Measurements from ENCODE around the gene IL25.
"Not testable (repeated sequence)": the region's sequence is repeated elsewhere in the genome, so short reads cannot be mapped to it uniquely, and the experiment has no call there.

The IL25 gene

DNA sequence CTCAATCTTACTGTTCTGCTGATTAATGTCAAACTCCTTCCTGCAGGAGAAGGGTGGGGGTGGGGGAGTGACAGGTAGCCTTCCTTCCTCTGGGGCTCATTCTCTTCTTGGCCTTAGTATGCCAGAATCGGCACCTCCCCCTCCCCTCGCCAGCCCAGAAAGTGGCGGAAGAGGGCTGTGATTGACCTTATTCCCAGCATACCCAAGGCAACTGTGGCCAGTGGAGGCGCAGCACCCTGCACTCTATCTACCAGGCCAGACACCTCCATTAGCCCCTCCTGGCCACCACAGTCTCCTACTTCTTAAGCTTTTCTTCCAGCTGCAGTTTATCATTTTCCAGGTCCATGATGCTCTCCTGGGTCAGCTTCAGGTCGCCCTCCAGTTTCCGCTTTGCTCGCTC, 20.0 kb downstream of the IL25 start:
- no peak for DNase-seq

DNA sequence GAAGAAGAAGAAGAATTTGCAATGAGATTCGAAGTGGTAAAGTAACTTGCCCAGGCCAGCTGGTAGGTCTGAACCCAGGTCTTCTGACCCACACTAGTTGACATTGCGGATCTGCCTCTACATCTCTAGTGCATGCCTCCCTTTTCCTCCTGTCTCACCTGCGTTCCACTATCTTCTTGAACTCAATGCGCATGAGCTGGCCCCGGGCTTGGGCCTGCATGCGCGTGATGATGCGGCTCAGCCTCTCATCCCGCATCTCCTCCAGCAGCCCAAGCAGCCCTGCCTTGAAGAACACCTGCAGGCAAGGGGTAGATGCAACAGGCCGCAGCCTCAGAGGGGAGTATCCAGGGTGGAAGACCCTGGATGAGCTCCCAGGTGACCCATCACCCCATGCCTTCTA, 23.5 kb downstream of the IL25 start:
- DNase-seq, result no peak

DNA sequence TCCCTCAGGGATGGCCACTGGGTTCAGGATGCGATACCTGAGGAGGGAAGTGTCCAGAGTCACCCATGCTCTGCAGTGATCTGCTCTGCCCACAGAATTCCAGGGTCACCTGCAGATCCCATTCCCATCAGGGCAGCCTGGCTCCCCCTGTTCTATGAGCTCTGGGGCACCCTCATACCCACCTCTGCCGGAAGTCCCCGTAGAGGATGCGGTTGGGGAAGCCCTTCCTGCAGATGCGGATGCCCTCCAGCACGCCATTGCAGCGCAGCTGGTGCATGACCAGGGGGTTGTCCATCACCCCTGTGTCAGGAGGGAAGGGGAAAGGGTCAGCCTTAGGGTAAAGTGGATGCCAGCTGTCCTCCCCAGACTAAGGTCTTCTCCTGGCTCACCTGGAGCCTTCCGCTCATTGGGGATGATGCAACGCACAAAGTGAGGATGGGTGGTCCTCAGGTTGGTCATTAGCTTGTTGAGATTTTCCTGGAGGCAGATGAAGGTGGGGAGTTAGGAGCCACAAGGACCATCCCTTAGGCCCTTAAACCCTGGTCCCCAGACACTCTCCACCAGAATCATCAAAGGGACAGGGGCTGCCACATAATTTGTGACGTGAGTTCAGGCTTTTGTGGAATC, 24.3 kb downstream of the IL25 start:
- no peak for DNase-seq

DNA sequence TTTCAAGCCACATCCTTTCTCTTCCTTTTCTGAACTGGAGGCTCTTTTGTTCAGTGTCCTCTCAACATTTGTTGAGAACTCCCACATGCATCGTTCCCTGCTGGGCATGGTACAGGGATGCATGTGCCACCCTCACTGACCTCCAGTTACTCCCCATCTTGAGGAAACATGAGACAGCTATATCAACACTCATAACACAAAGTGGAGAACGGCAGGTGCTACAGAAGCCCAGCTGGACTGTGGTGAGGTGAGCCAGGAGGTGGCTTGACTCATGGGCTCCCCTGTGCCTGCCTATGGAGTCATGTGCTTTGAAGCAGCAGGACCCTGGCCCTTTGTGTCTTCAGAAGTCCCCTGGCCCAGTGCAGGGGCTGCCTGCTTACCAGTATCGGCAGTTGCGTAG, 25.7 kb downstream of the IL25 start:
- DNase-seq, result no peak

DNA sequence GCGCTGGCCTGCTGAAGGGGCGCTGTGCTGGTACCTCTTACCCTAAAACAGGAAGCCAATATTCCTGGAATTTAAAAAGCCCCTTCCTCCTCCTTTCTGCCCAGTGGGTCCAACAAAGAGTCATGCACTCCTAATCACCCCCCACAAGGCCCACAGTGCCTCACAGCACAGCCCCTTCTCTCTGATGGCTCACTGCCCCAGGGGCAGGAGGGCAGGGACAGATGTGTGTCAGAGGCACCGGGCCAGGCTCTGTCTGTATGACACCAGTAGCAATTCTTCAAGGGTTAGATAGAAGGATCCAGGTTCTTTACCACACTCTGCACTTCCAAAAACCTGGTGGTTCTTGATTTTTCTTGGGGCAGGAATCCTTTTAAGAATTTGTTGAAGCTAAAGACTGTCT, 26.5 kb downstream of the IL25 start:
- DNase-seq, result no peak

DNA sequence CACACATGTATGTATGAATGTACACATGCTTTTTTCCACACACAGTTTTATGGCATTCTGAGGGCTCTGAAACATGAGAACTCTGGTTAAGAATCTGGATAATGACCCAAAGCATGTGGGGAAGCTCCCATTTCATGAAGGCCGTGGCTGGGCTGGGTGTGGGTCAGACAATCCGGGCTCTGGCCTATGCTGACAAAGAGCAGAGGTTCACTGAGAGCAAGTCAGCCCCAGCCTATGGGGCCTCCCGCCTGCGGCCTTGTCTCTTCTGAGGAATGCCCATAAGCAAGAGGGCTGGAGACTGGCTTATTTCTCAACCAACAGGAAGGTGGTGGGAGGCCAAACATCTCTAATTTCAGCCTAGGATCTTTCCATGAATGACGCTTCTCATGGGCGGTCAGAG, 27.0 kb downstream of the IL25 start:
- DNase-seq, result no peak

DNA sequence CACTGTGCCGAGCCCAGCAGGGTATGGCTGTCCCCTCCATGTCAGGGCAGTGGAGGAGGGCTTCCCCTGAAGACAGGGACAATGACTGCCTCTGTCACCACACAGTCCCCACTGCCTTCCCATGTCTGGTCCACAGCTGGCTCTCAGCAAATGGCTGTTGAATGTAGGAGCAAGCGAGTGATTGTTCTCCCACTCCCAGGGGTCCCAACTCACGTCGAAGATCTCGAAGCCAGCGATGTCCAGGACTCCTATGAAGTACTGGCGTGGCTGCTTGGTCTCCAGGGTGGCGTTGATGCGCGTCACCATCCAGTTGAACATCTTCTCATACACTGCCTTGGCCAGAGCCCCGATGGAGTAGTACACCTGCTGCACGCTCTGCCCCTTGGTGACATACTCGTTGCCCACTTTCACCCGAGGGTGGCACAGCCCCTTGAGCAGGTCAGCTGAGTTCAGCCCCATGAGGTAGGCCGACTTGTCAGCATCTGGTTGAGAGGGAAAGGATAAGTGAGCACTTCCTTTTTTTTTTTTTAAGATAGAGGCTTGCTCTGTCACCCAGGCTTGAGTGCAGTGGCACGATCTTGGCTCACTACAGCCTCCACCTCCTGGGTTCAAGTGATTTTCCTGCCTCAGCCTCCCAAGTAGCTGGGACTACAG, 28.0 kb downstream of the IL25 start:
- DNase-seq, result not testable (repeated sequence)

DNA sequence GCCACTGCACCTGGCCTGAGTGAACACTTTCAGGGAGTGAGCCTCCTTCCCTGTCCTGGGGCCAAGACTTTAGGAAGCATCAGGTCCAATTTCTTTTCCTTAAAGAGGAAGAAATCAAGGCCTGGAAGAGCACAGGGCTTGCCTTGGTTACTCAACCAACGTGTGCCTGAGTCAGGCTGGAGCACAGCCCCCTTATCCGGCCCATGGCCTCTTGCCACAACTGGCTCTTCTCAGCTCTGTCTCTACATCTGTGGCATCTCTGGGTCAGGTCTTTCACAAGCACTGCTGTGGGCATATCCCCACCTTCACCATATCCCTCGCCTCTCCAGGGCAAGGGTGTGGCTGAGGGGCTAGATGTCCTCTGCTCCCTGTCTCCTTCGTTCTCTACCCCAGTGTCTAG, 28.7 kb downstream of the IL25 start:
- DNase-seq, result no peak

DNA sequence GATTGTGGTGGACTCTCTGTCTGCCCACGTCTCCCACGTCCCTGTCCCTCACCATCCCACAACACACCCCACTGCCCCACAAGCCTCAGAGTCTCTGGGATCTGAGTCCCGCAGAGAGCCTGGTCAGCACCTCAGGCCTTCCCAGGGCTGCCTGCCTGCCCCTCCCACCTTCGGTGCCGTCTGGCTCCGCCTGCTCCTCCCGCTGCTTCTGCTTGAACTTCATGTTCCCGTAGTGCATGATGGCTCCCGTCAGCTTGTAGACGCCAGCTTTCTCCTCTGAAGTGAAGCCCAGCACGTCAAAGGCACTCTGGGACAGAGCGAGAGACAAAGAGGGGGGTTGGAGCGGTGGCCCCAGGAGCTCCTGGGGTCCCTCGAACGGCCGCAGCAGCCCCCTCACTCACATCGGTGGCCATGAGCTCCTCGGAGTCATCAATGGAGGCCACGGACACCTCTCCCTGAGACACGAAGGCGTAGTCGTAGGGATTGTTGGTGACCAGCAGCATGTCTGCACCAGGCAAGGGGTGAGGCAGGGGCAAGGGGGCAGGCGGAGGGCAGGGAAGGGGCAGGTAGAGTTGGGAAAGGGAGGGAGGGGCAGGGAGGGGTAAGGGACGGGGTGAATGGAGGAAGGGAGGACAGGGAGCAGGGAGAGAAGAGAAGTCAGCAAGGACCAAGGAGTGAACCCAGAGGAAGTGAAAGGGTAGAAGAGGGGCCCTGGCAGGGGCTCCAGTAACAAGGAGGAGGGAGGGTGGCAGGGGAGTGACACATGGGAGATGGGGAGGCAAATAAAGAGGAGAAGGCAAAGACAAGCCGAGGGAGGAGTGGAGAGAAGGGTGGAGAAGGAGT, 29.9 kb downstream of the IL25 start:
- DNase-seq, result no peak

DNA sequence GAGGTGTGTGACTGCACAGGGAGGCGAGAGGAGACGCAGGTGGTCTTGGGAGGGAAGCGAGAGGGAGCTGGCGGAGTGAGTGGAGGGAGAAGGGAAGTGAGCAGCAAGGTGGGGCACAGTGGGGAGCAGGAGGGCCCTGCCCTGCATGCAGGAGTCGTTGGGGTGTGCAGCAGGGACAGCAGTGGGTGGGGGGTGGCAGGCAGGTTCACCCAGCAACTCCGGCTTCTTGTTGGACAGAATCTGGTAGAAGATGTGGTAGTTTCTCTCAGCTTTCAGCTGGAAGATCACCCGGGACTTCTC, 30.5 kb downstream of the IL25 start:
- no peak for DNase-seq

DNA sequence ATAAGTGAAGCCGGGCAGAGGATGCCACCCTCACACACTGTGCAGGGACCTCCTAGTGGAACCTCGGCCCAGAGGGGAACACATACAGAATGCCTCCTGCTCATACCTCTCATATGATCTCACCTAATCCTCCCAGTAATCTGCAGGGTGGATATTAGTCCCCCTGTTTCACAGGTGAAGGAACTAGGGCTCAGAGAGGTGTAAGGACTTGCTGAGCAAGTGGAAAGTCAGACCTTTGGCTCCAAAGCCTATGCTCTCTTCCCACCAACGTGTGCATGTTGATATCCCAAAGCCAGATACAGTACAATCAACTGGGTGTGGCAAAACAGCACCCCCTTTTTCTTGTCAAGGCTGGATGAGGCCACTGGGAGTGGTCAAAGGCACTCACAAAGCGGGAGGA, 31.3 kb downstream of the IL25 start:
- DNase-seq, result no peak

DNA sequence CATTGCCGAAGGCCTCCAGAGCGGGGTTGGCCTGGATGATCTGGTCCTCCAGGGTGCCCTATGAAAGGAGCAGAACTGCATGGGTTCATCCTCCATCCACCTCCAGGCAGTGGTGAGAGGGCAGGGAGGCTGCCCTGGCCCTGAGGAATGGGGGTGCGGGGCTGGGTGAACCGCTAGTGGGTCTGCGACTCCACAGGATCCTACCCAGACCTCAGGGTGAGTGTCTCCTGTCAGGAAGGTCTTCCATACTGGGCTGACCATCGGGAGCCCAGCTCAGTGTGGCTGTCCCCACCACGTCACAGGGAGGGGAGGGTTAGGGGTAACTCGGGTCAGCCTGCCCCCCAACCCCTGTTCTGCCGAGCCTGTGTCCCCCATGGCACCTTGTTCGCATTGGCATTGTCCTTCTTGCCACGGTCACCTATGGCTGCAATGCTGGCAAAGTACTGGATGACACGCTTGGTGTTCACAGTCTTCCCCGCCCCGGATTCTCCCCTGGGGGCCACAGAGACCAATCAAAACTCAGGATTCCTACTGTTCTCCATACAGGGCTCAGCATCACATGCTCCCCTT, 31.8 kb downstream of the IL25 start:
- DNase-seq, result no peak

DNA sequence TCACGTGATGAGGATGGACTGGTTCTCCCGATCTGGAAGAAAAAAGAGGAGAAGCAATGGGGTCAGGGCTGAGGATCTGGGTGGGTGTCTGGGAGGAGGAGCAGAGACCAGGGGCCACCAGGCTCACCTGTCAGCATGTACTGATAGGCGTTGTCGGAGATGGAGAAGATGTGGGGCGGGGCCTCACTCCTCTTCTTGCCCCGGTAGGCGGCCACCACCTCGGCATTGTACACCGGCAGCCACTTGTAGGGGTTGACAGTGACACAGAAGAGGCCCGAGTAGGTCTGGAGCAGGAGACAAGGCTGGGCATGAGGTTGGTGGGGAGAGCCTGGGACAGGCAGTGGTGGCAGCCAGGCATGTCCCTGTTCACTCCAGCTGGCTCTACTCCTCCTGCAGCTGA, 32.5 kb downstream of the IL25 start:
- no peak for DNase-seq

DNA sequence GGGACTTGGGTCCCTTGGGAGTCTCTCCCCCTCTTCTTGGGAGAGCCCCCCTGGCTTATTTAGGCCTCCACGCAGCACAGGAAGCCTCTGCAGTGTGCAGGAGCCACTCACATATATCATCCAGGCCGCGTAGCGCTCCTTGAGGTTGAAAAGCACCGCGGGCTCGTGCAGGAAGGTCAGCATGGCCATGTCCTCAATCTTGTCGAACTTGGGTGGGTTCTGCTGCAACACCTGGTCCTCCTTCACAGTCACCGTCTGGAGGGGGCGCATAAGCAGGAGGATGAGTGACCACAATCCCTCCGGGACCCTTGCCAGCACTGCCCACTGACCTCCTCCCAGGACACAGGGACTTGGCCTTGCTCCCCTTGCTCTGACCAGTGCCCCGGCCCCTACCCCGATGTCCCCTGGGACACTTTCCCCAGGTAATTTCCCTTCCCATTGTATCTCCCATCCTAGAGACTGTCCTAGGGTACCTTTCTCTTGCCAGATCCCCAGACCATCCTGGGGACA, 33.0 kb downstream of the IL25 start:
- no peak for DNase-seq

DNA sequence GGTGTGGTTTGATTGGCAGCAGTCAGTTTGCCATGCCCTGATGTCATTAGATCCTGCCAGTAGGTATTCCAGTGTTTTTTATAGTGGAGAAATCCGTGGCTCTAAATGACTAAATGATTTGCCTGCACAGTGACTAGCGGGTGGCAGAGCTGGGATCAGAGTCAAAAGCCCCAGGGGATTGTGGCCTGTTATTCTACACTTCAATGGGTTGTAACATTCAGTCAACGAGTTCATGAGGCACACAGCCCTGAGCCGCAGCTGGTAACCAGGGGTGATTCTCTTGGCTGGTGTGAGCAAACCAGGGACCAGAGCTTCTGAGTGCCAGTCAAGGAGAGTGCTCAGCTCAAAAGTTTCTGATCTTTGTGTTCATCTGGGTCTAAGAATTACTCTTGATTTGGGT, 33.6 kb downstream of the IL25 start:
- no peak for DNase-seq

DNA sequence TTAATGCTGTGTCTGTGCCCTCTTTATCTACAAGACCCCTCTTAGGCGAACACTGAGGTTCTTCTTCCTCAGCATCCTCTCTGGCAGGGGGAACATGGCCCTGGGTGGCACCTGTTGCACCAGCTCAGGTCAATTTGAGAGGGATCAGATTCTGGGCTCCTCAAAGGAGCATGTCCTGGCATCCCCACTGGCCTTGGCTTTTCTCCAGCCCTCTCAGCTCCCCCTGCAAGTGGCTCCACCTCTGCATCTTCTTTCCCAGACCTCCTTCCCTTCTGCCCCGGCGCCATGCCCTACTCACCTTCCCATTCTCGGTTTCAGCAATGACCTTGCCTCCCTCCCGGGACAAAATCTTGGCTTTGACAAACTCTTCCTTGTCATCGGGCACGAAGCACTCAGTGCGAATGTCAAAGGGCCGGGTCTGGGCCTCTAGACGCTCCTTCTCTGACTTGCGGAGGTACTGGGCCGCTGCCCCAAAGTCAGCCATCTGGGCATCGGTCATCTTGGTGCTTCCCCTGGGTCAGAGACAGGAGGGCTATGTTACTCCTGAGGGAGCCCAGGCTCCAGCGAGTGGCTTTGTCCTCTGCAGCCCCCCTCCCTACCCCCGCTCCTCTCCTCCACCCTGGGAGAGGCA, 34.2 kb downstream of the IL25 start:
- no peak for DNase-seq

DNA sequence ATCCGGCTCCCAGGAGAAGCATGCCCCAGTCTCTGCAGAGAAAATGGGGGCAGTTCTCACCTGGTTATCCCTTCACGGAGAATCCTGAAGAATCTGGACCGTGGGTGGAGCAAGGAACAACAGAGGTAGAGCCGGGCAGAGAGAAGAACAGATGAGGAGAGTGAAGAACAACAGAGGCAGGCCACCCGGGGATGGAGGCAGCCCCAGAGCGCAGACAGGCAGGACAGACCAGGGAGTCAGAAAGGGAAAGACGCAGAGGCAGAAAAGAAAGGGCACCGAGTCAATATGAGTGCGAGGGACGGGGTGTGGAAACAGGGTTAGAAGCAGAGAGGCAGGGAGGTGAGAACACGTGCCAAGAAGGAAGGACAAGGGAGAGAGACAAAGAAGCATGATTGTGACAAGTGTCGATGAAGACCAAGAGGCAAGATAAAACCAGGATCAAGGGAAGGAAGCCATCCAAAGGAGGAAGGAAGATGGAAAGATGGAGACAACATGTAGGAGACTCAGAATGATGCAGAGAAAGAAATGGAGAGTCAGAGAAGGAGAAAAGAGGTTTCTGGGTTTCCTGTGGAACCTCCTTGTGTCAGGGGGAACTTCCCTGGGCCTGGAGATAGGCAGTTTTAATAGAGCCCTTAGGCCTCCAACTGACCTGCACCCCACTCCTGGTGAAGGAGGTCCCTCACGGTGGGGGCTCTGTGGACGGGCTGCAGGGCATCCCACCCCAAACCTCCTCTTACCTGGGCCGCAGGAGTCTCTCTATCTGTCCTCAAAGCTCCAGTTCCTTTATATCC, 35.1 kb downstream of the IL25 start, which contains the start of gene MYH6:
MYH6 (minus strand) TSS at position 758 of the 791 bp plus-strand sequence. CDS start 1,050 bp downstream, outside the sequence.
- no peak for DNase-seq

DNA sequence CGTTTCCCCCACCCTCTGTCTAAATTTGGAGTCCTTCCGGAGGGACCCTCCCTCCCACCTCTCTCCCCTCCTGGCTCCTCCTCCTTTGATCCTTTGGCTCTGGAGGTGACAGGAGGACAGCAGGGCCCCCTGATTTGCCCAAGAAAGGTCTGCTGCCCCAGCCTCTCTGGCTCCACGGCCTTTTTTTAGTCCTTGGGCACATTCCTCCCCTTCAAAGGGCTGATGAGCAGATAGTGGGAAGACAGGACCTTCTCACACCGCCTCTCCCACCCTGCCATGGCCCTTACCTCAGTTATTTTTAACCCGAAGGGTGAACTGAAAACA, 35.7 kb downstream of the IL25 start:
- no peak for DNase-seq

DNA sequence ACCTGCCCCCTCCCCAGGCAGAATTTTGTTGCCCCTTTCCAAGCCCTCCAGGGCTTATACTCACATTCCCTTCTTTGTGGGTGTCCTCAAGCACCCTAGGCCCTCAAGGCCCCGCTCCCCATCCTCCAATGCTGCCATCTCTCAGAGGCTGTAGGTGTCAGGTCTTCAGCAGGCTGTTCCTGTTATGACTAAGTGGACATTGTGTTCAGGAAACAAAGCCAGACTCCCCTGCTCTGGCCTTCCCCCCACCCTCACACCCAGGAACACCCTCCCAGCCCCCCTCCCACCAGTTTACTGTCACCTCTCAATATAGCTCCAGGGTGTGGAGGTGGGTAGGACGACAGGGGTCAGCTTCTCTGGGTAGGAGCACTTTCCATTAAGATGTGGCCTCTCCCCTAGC, 36.9 kb downstream of the IL25 start:
- no peak for DNase-seq

DNA sequence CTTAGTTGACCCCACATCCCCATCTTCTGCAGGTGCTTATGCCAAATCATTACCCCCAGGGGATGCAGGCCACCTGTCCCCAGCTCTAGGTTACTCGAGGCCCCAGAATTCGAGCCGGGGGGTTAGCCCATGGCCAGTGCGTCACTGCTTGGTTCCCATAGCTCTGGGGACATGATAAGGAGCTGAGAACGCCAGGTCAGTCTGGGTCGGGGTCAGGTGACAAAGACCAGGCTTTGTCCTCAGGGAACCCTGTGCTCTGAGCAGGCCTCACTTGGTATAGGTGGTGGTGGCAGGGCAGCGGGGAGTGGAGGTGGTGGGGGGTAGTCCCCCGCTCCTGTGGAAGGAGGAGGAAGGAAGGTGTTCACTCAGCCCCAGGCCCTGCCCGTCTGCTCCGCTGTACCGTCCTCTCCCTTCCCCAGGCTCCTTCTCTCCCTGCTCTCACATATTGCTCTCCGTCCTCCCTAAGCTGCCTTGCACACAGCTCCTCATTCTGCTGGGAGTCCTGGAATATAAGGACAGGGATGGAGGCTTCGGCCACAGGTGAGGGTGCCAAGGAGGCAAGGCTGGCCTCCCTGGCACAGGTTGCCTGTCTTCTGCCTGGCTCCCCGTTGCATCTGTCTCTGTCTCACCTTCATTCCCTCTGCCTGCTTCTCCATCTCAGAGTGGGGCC, 37.5 kb downstream of the IL25 start:
- no peak for DNase-seq

DNA sequence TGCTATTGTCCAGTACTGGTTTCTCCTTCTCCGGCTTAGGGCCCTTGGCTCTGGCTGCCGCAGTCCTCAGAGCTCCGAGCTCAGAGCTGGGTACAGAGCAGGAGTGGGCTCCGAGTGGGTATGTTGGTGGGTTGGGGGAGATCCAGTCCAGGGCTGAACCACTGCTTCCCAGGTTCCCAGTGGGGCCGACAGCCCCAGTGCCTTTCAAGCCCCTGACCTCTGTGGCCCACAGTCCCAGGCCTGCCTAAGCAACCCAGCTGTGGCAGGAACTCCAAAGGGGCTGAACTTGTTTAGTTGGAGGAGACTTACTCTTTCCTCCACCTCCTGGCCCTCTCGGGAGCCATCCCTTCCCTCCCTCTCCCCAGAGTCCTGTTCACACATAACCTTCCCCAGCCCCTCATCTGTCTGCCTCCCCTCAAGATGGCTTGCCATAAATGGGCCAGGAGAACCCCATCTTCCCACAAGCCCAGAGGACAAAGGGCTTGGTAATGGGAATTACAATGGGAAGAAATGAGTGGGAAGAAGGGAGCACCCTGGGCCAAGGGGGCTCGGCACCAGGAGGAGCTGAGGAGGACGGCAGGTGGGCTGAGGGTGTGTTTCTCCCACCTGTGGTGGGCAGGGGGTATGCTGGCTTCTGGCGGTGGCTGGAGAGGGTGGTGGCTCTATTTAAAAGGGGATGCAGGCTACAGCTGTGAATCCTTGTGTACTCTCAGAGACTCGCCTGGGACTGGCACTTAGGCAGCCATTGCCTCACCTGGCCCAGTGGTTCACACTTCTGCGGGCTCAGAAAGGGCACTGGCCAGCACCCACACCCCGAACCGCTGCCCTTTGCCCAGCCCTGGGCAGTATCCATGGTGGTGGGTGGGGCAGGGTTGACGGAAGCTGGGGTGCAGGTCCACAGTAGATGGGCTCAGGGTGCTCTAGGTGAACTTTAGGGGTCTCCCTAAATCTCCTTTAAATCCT, 39.2 kb downstream of the IL25 start:
- DNase-seq, result no peak

Data from stimulated activated CD4-positive, alpha-beta T cell treated with anti-CD3 and anti-CD28 coated beads, Interleukin-2, amount 100 ng/mL, for 24 hours (primary cell).